ENCODE results near the gene SMIM9. TPM values are rescaled to one million over a fixed set of nuclear protein-coding genes. Genes with fewer than 3 reads are reported as not detected.

The SMIM9 gene
- total RNA-seq, 1 experiment from 2014 or later = not detected

- no peak for ATAC-seq
- H3K79me2 ChIP-seq (ENCODE audit: insufficient read depth, low read length) = no peaks in the 10 kb centered on the region
- H3K27me3 ChIP-seq (ENCODE audit: insufficient read depth, low read length) = no peaks in the 10 kb centered on the region
- no peak overlapping the region for H3K4me2 ChIP-seq (ENCODE audit: low read length)
- no peaks in the 10 kb centered on the region for H3K9me2 ChIP-seq (ENCODE audit: insufficient read depth)
- no peaks in the 10 kb centered on the region for H3K9me3 ChIP-seq (ENCODE audit: control insufficient read depth in 1 of 2, insufficient read depth in 1 of 2, low read depth in 1 of 2, low read length in 2 of 2)
- no peak overlapping the region for H2AFZ ChIP-seq (ENCODE audit: low read depth, low read length, poor library complexity, severe bottlenecking)
- no peak overlapping the region for H3K4me3 ChIP-seq (replicated peaks in 1 of 2; ENCODE audit: low read depth in 1 of 2, low read length in 2 of 2)
- no peaks in the 10 kb centered on the region for H3K4me1 ChIP-seq (ENCODE audit: control insufficient read depth in 1 of 2, insufficient read depth in 2 of 2, low read length in 2 of 2)
- ChIA-PET CTCF (no interaction called here), RAD21 (ENCODE audit: low non-redundant PET in 1 of 2, low total read pairs in 2 of 2, uncharacterized antibody in 2 of 2, unreplicated experiment in 2 of 2) (no interaction called here), POLR2A (no interaction called here)
- no peak for DNase-seq (ENCODE audit: low read depth, low spot score)
- BruUV-seq (replicated peaks) = no TSS peak
- no peaks in the 10 kb centered on the region for H4K20me1 ChIP-seq (ENCODE audit: insufficient read depth)
- intact Hi-C loops (cut with micrococcal nuclease) = no loop called here
- no peak overlapping the region for H3K27ac ChIP-seq (ENCODE audit: low read depth, low read length)
- no peaks in the 10 kb centered on the region for H3K36me3 ChIP-seq (ENCODE audit: control insufficient read depth in 1 of 2, insufficient read depth in 2 of 2, low read length in 2 of 2)
- no peak for TF ChIP-seq ATF3 (IDR thresholded peaks at IDR 0.05)
- TF ChIP-seq CTCF (IDR thresholded peaks at IDR 0.05 in 2 of 3, conservative IDR thresholded peaks at IDR 0.05 in 1 of 3; ENCODE audit: borderline replicate concordance in 1 of 3, insufficient read depth in 1 of 3, low read depth in 2 of 3, low read length in 2 of 3) = no peak
- TF ChIP-seq POLR2A (IDR thresholded peaks at IDR 0.05; ENCODE audit: borderline replicate concordance, extremely low read depth, insufficient read depth, insufficient read length) = no peak
- no peak for TF ChIP-seq ELF1 (IDR thresholded peaks at IDR 0.05; ENCODE audit: borderline replicate concordance, low read depth)
- no peak for TF ChIP-seq CEBPB (IDR thresholded peaks at IDR 0.05; ENCODE audit: low read depth)
- TF ChIP-seq TCF7L2 (IDR thresholded peaks at IDR 0.05; ENCODE audit: borderline replicate concordance, extremely low read depth, insufficient read depth, insufficient read length) = no peak
- no peak for TF ChIP-seq FOSL1 (IDR thresholded peaks at IDR 0.05; ENCODE audit: low read depth)
- no peak for TF ChIP-seq POLR2AphosphoS5 (IDR thresholded peaks at IDR 0.05; ENCODE audit: low read depth, low read length)
- TF ChIP-seq ZFX (IDR thresholded peaks at IDR 0.05) = no peak
- no peak for TF ChIP-seq REST (IDR thresholded peaks at IDR 0.05; ENCODE audit: low read depth)
- no peak overlapping the region for H3K9ac ChIP-seq (ENCODE audit: low read length)
Measured at GRCh38 chrX:154855256-154855655, 20.8 kb upstream of the SMIM9 start.
